ENCODE measurements around the gene MMP11. TPM values are rescaled to one million over a fixed set of nuclear protein-coding genes. Genes with fewer than 3 reads are reported as not detected.

The MMP11 gene
- total RNA-seq, 1 donor from 2014 or later: 1.9 TPM

DNA sequence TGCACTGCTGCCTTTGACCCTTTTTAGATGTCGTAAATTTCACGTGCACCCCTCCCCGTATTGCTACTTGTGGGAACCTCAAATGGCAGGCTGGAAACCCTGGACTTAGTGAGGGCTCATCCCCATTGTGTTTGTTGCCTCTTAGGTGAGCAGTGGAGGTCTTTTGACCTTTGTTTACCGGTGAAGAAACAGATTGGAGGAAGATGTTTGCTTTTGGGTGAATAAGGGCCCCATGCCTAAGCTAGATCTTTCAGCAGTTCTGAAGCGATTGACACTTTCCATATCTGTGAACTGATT lies 14.9 kb downstream of the MMP11 start:
- Histone ChIP-seq H3K36me3 (peaks cover 10% of the 10 kb centered on the region), H3K4me3 (peak overlapping the region; percentile 94), H3K9me3 (no peaks in the 10 kb centered on the region), H3K27ac (peak overlapping the region; percentile 99), H3K27me3 (no peaks in the 10 kb centered on the region), H3K4me1 (peaks cover 28% of the 10 kb centered on the region)
- TF ChIP-seq CTCF (IDR thresholded peaks at IDR 0.05): no peak
- intact Hi-C loops (cut with DNase I): no loop called here
- DNase-seq (no peak), ATAC-seq (no peak)

GRCh38 chr22:23787910-23788309 lies 15.3 kb downstream of the MMP11 start:
- no peak for TF ChIP-seq CTCF (IDR thresholded peaks at IDR 0.05)
- ATAC-seq (no peak), DNase-seq (no peak)
- Histone ChIP-seq H3K36me3 (peaks cover 14% of the 10 kb centered on the region), H3K4me3 (peak overlapping the region; percentile 94), H3K9me3 (no peaks in the 10 kb centered on the region), H3K27ac (peak overlapping the region; percentile 99), H3K27me3 (no peaks in the 10 kb centered on the region), H3K4me1 (peaks cover 28% of the 10 kb centered on the region)
- intact Hi-C loops (cut with DNase I): no loop called here

- no peak overlapping the region for H3K27ac ChIP-seq
- intact Hi-C loops (cut with DNase I): no loop called here
- no peak for TF ChIP-seq CTCF (IDR thresholded peaks at IDR 0.05)
- H3K27me3 ChIP-seq: no peaks in the 10 kb centered on the region
- H3K36me3 ChIP-seq: peaks cover 26% of the 10 kb centered on the region
- ATAC-seq (no peak), DNase-seq (no peak)
- H3K4me3 ChIP-seq: no peak overlapping the region
- H3K9me3 ChIP-seq: no peaks in the 10 kb centered on the region
- peaks cover 28% of the 10 kb centered on the region for H3K4me1 ChIP-seq
Measured at GRCh38 chr22:23789121-23789520, 16.5 kb downstream of the MMP11 start.

- no peak overlapping the region for H3K4me3 ChIP-seq
- peaks cover 31% of the 10 kb centered on the region for H3K36me3 ChIP-seq
- intact Hi-C loops (cut with DNase I): no loop called here
- DNase-seq: no peak
- H3K27me3 ChIP-seq: no peaks in the 10 kb centered on the region
- H3K4me1 ChIP-seq: peaks cover 28% of the 10 kb centered on the region
- no peak for ATAC-seq
- H3K27ac ChIP-seq: no peak overlapping the region
- no peaks in the 10 kb centered on the region for H3K9me3 ChIP-seq
- TF ChIP-seq CTCF (IDR thresholded peaks at IDR 0.05): no peak
Measured at GRCh38 chr22:23789638-23790037, 17.0 kb downstream of the MMP11 start.

- Histone ChIP-seq H3K4me3 (no peak overlapping the region), H3K27me3 (no peaks in the 10 kb centered on the region), H3K4me1 (peaks cover 26% of the 10 kb centered on the region), H3K27ac (no peak overlapping the region), H3K9me3 (no peaks in the 10 kb centered on the region), H3K36me3 (peaks cover 45% of the 10 kb centered on the region)
- ATAC-seq: no peak
- TF ChIP-seq CTCF (IDR thresholded peaks at IDR 0.05): no peak
- intact Hi-C loops (cut with DNase I): no loop called here
- no peak for DNase-seq
Measured at GRCh38 chr22:23790819-23791737, 18.4 kb downstream of the MMP11 start.

All from upper lobe of right lung (tissue), 1 donor.